GM18861 (cell line): ENCODE measurements around the gene FSD1L.

Source experiments
- ATAC-seq: cut with Tn5 transposase; IDR thresholded peaks from one replicate; pipeline ENCODE4 v1.9.1; 2021; ENCODE audit not compliant: unreplicated experiment

The FSD1L gene

DNA sequence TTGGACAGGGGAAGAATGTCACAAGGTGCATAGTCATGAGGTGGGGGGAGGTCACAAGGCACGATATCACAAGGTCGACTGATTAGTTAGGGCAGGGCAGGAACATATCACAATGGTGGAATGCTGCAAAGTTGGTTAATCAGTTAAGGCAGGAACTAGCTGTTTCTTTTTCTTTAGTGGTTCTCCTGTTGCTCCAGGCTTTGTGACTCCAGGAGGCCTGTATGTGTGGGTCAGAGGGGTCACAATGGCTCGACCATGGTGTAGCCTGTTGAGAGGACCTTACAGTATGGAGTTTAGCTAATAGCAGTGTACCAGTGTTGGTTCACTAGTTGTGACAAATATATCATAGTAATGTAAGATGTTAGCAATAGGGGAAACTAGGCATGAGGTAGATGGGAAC lies 12.4 kb upstream of the FSD1L start:
- no peak for ATAC-seq

DNA sequence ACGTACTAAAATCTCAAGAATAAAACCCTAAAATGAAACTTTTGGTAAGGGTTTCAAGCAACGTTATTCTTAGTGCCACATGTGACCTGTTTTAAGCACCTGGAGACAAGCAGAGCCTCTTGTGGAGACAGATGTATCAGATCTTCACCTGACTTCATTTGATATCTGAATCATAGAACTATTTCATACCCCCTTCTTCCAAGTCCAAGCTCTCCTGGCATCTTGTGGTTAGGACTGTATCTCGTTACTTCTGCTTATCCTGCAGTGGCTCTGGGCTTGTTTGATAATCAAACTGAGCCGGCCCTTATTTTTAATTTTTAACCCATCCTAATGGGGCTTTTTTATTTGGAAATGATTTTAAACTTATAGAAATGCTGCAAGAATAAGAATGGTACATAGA lies 11.1 kb upstream of the FSD1L start:
- no peak for ATAC-seq

GRCh38 chr9:105437704-105438103 lies 10.1 kb upstream of the FSD1L start:
- ATAC-seq = no peak

DNA sequence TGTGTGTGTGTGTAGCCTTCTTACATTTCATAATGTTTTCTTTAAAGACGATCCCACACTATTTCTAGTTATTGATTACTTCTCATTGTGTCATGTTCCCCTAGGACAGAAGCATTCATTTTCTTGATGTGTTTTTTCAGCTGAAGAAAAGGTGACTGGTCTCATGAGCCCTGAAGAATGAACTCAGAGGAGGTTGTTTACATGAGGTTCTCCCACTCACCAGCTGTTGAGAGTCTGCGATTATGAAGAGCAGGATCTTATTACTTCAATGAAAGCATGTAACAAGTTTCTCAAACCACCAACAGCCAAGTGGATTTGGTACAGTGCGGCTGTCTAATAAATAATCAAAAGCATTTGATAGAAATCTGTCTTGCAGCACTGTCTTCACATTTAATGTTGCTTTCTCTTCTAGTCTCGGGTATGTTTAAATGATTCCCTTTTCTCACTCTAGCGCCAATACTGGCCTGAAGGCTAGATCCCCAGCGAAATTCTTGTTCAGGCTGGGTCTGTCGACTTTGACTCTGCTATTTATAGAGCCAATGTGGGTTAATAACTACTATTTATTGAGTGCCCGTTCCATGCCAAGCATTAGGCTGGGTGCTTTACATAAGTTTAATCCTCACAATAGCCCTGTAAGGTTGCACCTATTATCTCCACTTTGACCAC lies 9.6 kb upstream of the FSD1L start:
- no peak for ATAC-seq

DNA sequence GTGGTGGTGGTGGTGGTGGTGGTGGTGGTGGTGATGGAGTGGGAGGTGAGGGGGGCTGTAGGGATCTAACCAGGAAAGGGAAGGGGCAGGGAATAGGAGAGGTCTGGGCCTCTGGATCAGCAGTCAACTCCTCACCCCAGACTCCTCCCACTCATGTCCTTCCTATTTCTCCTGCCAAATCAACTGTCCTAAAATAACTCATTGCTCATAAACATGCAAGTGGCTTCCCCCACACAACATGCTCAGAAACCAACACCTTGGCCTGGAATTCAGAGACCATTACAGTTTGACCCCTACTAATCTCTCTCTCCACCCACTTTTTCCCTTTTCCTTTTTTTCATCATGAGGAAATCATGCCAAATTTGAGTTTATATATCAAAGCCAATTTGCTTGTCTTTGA lies 8.4 kb upstream of the FSD1L start:
- no peak for ATAC-seq

DNA sequence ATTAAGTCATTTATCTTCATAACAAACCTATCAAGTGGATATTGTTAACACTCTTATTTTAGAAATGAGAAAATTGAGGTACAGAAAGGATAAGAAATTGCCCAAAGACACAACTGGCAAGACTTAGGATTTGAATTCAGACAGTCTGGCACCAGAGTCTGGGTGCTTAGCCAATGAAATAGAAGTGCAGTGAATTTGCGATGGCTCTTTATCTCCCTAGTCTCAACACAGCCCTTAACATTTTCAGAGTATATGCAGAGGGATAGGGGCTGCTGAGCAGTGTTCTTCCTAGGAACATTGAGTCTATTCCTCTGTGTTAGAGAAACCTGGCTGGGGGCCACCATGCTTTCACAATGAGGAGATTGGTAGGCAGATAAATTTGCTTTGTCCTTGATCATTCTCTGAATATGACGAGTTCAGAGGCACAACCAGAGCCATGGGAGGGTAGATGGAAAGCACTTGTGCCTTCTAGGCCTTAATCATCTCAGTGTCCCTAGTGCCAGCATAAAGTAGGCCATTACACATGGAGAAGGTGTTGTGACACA lies 6.1 kb upstream of the FSD1L start:
- no peak for ATAC-seq

DNA sequence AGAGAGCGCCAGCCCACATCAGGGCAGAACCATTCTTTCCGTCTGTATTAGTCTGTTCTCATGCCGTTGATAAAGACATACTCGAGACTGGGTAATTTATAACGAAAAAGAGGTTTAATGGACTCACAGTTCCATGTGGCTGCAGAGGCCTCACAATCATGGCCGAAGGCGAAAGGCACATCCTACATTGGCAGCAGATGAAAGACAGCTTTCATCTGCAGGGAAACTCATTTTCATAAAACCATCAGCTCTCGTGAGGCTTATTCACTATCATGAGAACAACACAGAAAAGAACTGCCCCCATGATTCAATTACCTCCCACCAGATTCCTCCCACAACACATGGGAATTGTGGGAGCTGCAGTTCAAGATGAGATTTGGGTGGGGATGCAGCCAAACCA lies 4.7 kb upstream of the FSD1L start:
- ATAC-seq = no peak

- ATAC-seq = no peak
Observed at GRCh38 chr9:105444130-105444529, 3.7 kb upstream of the FSD1L start.

DNA sequence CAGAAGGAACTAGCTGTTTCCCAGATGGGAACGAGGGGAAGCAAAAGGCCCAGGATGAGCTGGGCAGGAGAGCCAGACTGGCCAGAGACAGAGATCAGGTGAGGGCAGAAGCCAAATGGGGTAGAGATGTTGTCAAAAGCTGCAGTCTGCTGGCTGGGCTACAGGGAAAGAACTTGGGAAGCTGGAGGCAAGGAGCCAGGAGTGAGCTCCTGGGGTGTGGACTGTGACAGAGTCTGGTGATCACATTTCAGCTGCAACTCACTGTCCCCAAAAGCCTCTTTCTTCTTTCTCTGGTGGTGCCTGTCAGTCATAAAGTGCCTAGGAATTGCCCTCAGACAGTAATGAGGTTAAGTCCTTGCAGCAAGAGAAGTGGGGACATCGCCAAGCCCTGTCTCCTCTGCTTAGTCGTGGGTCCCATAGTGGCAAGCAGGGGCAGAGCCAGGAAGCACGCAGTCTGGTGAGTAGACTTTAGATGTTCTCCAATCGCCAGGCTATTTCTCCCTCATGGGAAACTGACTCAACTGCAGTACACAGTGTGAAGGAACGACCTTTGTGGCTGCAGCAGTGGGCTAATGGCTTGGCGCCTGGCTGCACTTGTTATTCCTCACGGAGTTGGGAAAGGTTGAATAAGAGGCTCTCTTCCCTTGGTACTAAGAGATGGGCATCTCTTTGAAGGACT lies 2.5 kb upstream of the FSD1L start:
- no peak for ATAC-seq

- no peak for ATAC-seq
Observed at GRCh38 chr9:105447386-105447813, 434 bp upstream of the FSD1L start.

DNA sequence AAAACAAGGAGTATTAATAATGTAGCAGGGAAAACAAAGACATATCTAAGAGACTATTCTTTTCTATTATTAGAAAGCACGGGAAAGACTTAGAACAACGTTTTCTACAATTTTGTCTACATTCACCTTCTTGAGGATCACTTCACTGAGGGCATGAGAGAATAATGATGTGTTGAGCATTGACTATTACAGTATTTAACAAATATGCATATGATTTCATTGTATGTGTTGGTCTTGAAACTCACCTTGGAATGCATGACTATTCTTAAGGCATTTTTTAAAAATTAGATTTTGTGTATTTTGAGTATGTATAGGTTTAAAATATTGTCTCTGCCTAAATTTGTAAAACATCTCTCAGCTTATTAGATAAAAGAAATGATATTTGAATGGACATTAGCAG lies 1.2 kb downstream of the FSD1L start:
- no peak for ATAC-seq

- ATAC-seq = no peak
Observed at GRCh38 chr9:105452185-105452584, 4.4 kb downstream of the FSD1L start.

- no peak for ATAC-seq
Observed at GRCh38 chr9:105455836-105456475, 8.1 kb downstream of the FSD1L start.

DNA sequence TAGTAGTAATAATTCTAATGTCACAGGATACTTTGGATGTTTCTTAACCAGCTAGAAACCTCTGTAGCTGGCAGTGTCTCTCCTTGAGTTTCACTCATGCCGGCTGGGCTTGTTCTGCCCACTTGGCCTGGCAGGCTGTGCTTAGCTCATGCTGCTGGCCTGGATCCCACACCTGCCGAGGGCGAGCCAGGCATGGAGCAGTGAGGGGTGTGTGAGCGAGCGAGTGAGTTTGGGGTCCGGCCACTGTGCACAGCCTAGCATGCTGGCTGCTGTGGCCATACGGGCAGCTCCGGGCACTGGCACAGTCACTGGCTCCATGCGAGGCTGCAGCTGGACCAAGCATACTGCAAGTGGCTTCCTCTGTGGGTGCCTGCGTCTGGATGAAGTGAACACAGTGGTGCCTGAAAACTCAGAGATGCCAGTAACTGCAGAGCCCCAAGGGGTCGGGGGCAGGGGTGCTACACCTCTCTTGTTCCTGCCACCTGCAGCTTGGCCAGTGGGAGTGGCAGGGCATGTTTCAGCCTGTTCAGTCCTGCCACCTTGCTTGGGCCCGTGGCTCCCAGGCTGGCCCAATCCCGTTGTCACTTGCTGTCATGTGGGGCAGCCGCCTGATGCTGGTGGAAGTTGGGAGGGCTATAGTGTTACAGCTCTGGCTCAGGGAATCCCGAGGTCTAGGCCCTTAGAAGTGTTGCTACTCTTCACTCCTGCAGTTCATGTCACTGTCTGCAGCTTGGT lies 9.9 kb downstream of the FSD1L start:
- no peak for ATAC-seq

GRCh38 chr9:105458404-105458803 lies 10.6 kb downstream of the FSD1L start:
- ATAC-seq = no peak

- ATAC-seq = no peak
Observed at GRCh38 chr9:105459336-105459735, 11.5 kb downstream of the FSD1L start.

DNA sequence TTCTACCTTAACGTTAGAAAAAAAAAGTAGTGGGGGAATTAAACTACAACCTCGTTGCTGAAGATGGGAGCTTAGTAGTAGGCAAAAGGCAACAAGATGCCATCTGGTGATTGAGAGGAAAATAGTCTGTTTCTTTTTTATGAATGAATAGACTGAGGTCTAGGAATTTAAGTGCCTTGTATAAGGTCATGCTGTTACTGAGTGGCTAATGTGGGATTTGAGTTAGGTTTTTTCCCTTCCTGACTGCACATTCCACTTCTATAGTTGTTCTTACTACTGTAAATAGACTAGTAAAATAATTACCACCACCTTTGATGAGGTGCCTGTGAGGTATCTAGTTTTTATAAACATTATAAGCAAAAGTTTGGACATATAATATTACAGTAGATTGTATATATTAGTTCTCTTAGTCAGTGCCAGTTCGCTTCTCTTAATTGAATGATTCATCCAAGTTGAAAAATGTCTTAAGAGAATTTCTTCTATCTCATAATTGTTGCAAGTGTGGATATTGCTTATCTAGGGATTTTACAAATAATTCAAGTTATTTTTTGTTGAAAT lies 19.1 kb downstream of the FSD1L start:
- ATAC-seq = no peak

GRCh38 chr9:105468875-105469274 lies 21.0 kb downstream of the FSD1L start:
- ATAC-seq = no peak

DNA sequence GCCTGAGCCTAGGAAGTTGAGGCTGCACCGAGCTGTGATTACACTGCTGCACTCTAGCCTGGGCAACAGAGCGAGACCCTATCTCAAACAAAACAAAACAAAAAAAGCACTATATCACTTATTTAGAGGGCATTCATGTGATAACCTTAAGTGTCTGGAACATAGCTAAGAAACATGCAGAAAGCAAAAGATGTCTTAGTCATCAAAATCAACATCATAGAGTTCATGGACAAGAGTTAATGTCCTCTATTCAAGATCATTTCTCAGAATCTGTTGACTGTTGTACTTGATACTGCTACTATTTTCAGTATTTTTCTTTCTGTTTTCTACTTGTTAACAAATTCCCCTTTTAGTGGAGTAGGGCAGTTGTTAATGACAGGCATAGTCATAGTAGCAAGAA lies 25.4 kb downstream of the FSD1L start:
- no peak for ATAC-seq

GRCh38 chr9:105475302-105475701 lies 27.5 kb downstream of the FSD1L start:
- no peak for ATAC-seq

DNA sequence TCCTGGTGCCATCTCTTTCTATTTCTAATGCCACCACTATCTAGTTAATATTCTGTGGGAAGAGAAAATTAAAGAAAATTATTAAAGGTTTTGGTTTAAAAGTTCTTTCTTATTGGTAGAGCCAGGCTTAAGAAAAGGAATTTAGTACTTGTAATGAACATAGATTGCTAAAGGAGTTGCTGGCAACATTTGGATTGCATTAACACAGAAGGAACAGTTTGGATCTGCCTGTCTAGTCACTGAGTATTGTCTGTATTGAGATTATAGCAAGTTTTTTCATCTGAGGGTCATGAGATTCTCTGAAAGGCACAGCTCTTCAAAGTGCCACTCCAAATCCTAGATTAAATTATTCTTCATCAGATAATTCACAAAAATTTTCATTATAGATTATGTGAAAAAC lies 32.0 kb downstream of the FSD1L start:
- no peak for ATAC-seq
